Epithelial cell of prostate (primary cell): ENCODE measurements around the gene SLC66A2.

Experiments used
- DNase-seq: peaks from one replicate; pipeline ENCODE4 v3.0.0-alpha.2; 2011; ENCODE audit warnings: low read depth, low spot score
- H3K27ac ChIP-seq: fragments of 450-650 bp; 2 replicates; pipeline ENCODE4 v1.5.1; 2017; ENCODE audit warnings: mild to moderate bottlenecking

Gene SLC66A2

GRCh38 chr18:79940126-79940813 lies 11.2 kb downstream of the SLC66A2 start:
- no peak for DNase-seq
- H3K27ac ChIP-seq = no peak overlapping the region

GRCh38 chr18:79939096-79939495 lies 12.4 kb downstream of the SLC66A2 start:
- no peak overlapping the region for H3K27ac ChIP-seq
- DNase-seq = no peak

- H3K27ac ChIP-seq = no peak overlapping the region
These were observed 13.3 kb downstream of the SLC66A2 start for GRCh38 chr18:79938196-79938595.

GRCh38 chr18:79937103-79937860 lies 14.2 kb downstream of the SLC66A2 start:
- H3K27ac ChIP-seq = no peak overlapping the region
- no peak for DNase-seq

More at GRCh38 chr18:79938196-79938595, 13.3 kb downstream of the SLC66A2 start:
- no peak for DNase-seq

- no peak for DNase-seq
- no peak overlapping the region for H3K27ac ChIP-seq
These were observed 14.8 kb downstream of the SLC66A2 start for GRCh38 chr18:79936641-79937040.

GRCh38 chr18:79935925-79936324 lies 15.5 kb downstream of the SLC66A2 start:
- H3K27ac ChIP-seq = no peak overlapping the region
- DNase-seq = no peak

- DNase-seq = no peak
- H3K27ac ChIP-seq = no peak overlapping the region
These were observed 16.0 kb downstream of the SLC66A2 start for GRCh38 chr18:79935499-79935898.

- DNase-seq = no peak
- H3K27ac ChIP-seq = no peak overlapping the region
These were observed 16.4 kb downstream of the SLC66A2 start for GRCh38 chr18:79935098-79935480.

GRCh38 chr18:79934311-79935097 lies 16.9 kb downstream of the SLC66A2 start:
- H3K27ac ChIP-seq = no peak overlapping the region
- no peak for DNase-seq

- DNase-seq = no peak
These were observed 17.7 kb downstream of the SLC66A2 start for GRCh38 chr18:79933765-79934164.

GRCh38 chr18:79932907-79933306 lies 18.5 kb downstream of the SLC66A2 start:
- H3K27ac ChIP-seq = no peak overlapping the region
- no peak for DNase-seq

More at GRCh38 chr18:79933765-79934164, 17.7 kb downstream of the SLC66A2 start:
- no peak overlapping the region for H3K27ac ChIP-seq

GRCh38 chr18:79931475-79931874 lies 20.0 kb downstream of the SLC66A2 start:
- no peak overlapping the region for H3K27ac ChIP-seq
- no peak for DNase-seq

- H3K27ac ChIP-seq = no peak overlapping the region
- DNase-seq = no peak
These were observed 21.3 kb downstream of the SLC66A2 start for GRCh38 chr18:79930020-79930642.

GRCh38 chr18:79928563-79928960 lies 22.9 kb downstream of the SLC66A2 start:
- DNase-seq = no peak
- no peak overlapping the region for H3K27ac ChIP-seq

GRCh38 chr18:79927607-79928562 lies 23.6 kb downstream of the SLC66A2 start:
- no peak for DNase-seq
- no peak overlapping the region for H3K27ac ChIP-seq

GRCh38 chr18:79926715-79927606 lies 24.5 kb downstream of the SLC66A2 start:
- DNase-seq = no peak
- H3K27ac ChIP-seq = no peak overlapping the region

GRCh38 chr18:79926306-79926705 lies 25.1 kb downstream of the SLC66A2 start:
- no peak for DNase-seq
- no peak overlapping the region for H3K27ac ChIP-seq
